Retinal pigment epithelial cell (primary cell): Measurements from ENCODE around the gene GATA6.
"Not testable (repeated sequence)": the region's sequence is repeated elsewhere in the genome, so short reads cannot be mapped to it uniquely, and the experiment has no call there.

Source experiments
- DNase-seq: peaks from one replicate; pipeline ENCODE4 v3.0.0-alpha.2; 2010; ENCODE audit warnings: low read depth
- H3K4me3 ChIP-seq: 2 replicates; pipeline ENCODE4 v1.5.1; 2011; ENCODE audit warnings: mild to moderate bottlenecking, low read length, control low read depth, moderate library complexity
- TF ChIP-seq, protein P1 (sequence below): conservative IDR thresholded peaks from 2 replicates; pipeline ENCODE4 v1.5.1; 2011; ENCODE audit warnings: low read depth, low read length, control low read depth, inconsistent platforms

GATA6 gene

DNA sequence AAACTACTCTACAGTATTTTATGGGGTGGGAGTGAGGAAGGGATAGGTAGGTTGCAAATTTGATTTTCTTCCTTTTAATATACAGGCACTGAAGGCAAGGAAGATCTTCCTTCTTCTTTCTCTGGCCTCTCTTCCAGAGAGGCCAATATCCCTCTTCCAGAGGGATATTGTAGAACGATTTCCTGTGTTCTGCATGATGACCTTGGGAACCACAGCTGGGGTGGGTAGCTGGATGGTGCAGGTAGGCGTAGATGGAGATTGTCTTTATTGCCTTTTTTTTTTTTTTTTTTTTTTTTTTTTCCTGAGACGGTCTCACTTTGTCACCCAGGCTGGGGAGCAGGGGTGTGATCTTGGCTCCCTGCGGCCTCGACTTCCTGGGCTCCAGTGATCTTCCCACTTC is 49.4 kb downstream of the GATA6 start:
- TF ChIP-seq, protein P1, sequence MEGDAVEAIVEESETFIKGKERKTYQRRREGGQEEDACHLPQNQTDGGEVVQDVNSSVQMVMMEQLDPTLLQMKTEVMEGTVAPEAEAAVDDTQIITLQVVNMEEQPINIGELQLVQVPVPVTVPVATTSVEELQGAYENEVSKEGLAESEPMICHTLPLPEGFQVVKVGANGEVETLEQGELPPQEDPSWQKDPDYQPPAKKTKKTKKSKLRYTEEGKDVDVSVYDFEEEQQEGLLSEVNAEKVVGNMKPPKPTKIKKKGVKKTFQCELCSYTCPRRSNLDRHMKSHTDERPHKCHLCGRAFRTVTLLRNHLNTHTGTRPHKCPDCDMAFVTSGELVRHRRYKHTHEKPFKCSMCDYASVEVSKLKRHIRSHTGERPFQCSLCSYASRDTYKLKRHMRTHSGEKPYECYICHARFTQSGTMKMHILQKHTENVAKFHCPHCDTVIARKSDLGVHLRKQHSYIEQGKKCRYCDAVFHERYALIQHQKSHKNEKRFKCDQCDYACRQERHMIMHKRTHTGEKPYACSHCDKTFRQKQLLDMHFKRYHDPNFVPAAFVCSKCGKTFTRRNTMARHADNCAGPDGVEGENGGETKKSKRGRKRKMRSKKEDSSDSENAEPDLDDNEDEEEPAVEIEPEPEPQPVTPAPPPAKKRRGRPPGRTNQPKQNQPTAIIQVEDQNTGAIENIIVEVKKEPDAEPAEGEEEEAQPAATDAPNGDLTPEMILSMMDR, result no peak
- no peak for DNase-seq
- no peak overlapping the region for H3K4me3 ChIP-seq

DNA sequence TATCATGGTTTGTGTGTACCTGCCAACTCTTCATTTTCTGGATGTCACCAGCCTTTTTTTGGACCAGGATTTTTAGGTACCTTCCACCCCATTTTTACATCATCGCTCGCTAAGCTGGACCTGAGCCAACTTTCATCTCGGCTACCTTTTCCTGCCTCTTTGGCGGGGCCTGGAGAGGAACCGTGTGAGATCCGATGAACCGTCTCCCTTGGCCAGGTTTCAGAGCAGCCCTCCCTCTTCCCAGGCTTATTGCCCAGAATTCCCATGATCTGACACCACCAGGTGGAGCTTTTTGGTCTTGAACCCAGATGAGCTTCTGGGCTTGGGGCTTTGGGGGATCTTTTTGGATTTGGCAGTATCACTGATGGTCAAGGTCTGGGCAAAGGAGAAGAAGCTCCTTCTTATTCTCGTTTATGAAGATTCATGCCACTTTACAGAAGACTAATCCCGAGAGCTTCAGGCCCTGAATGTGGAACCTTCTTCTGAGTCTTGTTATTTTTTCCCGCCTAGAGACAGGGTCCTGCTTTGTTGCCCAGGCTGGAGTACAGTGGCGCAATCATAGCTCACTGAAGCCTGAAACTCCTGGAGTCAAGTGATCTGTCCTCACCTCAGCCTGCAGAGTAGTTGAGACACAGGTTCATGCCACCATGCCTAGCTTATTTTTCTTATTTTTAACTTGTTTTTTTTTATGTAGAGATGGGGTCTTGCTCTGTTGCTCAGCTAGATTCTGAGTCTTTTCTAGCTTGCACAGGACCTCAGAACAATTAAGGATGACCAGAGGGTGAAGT is 50.4 kb downstream of the GATA6 start:
- no peak overlapping the region for H3K4me3 ChIP-seq
- TF ChIP-seq, protein P1, result peak; percentile 12
- no peak for DNase-seq

DNA sequence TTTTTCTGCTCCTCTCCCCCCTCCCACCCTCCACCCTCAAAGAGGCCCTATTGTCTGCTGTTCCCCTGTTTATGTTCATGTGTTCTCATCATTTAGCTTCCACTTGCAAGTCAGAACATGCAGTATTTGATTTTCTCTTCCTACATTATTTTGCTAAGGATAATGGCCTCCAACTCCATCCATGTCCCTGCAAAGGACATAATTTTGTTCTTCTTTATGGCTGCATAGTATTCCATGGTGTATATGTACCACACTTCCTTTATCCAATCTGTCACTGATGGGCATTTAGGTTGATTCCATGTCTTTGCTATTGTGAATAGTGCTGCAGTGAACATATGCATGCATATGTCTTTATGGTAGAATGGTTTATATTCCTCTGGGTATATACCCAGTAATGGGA is 51.2 kb downstream of the GATA6 start:
- not testable (repeated sequence) for DNase-seq, H3K4me3 ChIP-seq

DNA sequence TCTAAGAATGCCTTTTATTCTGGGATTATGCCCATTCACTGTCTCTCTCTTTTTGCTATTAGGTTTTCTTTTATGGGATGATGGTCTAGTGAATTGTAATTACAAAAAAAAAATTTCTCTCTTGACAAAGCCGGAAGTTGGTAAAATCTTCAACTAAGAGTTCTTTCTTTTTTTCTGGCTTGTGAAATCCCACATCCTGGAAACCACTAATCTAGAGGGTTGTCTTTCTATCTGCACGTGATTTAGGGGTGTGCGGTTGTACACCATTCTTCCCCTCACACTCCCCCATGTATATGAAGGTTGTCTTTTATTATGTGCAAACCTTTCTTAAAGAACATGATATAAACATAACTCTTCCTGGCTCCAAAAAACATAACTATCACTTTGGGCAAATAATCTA is 52.0 kb downstream of the GATA6 start:
- TF ChIP-seq, protein P1, result no peak
- no peak for DNase-seq
- H3K4me3 ChIP-seq, result no peak overlapping the region

- DNase-seq, result peak; percentile 77
These were observed 54.0 kb downstream of the GATA6 start for GRCh38 chr18:22223254-22223964.

GRCh38 chr18:22223965-22224322 is 54.6 kb downstream of the GATA6 start:
- TF ChIP-seq, protein P1, result no peak
- no peak overlapping the region for H3K4me3 ChIP-seq
- no peak for DNase-seq

More at GRCh38 chr18:22223254-22223964, 54.0 kb downstream of the GATA6 start:
- TF ChIP-seq, protein P1, result no peak
- H3K4me3 ChIP-seq, result no peak overlapping the region

GRCh38 chr18:22224339-22224738 is 55.0 kb downstream of the GATA6 start:
- H3K4me3 ChIP-seq, result no peak overlapping the region
- TF ChIP-seq, protein P1, result no peak
- DNase-seq, result no peak
